ENCODE measurements around the gene ZBTB49.
"Not testable (repeated sequence)": the region's sequence is repeated elsewhere in the genome, so short reads cannot be mapped to it uniquely, and the experiment has no call there.

Gene ZBTB49

DNA sequence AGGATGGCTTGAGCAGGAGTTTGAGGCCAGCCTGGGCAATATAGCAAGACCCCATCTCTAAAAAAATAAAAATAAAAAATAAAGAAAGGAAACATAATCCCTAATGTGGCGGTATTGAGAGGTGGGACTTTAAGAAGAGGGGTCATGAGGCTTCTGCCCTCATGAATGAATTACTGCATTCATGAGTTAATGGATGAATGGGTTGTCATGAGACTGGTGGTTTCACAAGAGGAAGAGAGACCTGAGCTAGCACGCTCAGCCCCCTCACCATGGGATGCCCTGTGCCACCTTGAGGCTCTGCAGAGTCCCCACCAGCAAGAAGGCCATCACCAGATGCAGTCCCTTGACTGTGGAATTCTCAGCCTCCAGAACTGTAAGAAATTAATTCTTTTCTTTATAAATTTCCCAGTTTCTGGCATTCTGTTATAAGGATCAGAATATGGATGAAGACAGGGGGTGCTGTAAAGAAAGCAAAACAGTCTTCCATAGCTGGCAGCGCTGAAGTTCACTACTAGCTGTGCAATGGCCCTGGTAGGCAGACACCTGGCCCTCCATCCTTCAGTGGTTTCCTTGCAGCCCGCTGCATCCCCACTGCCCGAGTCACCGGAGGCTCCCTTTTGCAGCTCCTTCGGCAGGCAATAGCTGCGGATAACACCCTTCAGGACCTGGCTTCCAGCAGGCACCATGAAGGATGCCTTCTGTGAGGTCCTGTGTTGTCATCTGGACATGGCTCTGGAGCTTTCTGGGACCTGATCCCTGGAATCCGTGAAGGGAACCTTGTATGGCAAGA, 52.0 kb downstream of the ZBTB49 start:
- TF ChIP-seq, protein P1, sequence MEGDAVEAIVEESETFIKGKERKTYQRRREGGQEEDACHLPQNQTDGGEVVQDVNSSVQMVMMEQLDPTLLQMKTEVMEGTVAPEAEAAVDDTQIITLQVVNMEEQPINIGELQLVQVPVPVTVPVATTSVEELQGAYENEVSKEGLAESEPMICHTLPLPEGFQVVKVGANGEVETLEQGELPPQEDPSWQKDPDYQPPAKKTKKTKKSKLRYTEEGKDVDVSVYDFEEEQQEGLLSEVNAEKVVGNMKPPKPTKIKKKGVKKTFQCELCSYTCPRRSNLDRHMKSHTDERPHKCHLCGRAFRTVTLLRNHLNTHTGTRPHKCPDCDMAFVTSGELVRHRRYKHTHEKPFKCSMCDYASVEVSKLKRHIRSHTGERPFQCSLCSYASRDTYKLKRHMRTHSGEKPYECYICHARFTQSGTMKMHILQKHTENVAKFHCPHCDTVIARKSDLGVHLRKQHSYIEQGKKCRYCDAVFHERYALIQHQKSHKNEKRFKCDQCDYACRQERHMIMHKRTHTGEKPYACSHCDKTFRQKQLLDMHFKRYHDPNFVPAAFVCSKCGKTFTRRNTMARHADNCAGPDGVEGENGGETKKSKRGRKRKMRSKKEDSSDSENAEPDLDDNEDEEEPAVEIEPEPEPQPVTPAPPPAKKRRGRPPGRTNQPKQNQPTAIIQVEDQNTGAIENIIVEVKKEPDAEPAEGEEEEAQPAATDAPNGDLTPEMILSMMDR (IDR thresholded peaks at IDR 0.05): no peak
- no peak for DNase-seq (ENCODE audit: low spot score)
- Histone ChIP-seq H3K27ac (no peak overlapping the region), H3K4me3 (no peak overlapping the region)

DNA sequence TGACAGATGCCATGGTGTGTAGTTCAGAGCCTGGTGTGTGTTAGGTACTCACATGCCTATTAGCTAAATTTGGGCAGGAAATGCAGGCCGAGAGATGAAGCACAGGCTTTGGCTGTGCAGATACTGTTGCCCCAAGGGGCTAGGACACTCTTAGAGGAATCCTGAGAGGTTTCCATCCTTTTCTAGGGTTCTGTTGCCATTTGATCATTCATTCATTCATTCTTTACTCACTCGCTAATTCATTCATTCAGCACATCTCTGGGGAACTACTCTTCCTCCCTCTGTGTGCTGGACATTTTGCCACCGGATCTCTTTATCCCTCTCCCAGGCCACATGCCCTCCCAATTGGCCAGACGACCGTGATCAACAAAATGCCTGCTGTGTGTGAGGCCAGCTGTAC, 53.0 kb downstream of the ZBTB49 start:
- no peak overlapping the region for H3K27ac ChIP-seq
- H3K4me3 ChIP-seq: no peak overlapping the region
- TF ChIP-seq, protein P1 (IDR thresholded peaks at IDR 0.05): no peak
- DNase-seq (ENCODE audit: low spot score): no peak

DNA sequence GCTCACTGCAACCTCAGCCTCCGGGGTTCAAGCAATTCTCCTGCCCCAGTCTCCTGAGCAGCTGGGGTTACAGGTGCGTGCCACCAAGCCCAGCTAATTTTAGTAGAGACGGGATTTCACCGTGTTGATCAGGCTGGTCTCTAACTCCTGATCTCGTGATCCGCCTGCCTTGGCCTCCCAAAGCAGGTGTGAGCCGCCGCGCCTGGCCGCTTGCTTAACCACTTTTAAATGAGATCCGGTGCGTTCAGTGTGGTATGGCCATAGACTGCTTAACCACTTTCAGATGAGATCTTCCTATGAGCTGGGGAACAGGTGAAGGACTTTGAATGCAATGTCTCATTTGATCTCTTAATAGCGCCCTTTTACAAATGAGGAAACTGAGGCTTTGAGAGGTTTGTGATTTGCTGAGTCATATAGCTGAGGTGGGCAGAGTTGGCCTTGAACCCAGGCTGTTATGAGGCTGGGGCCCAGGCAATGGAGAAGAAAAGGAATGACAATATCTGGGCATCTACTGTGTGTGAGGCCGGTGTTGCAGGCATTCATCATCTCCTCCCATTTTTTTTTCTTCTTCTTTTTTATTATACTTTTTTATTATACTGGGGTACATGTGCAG, 55.0 kb downstream of the ZBTB49 start:
- no peak overlapping the region for H3K4me3 ChIP-seq
- DNase-seq (ENCODE audit: low spot score): no peak
- TF ChIP-seq, protein P1 (IDR thresholded peaks at IDR 0.05): no peak
- no peak overlapping the region for H3K27ac ChIP-seq

DNA sequence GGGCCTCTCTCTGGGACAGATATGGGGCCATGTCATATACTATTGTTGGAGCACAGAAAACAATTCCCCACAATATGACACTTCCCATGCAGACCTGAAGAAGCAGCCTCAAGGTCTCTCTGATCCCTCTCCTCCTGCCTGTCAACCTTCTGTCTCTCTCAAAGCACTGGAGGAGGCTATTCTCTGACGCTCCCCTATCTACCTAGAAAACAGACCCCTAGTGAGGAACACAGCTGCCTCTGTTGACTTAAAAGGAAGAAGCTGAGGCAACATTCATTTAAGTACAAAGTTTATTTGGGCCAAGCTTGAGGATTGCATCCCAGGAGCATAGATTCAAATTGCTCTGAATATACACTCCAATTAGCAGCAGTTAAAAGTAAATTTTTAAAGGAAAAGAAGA, 57.5 kb downstream of the ZBTB49 start:
- Histone ChIP-seq H3K27ac (no peak overlapping the region), H3K4me3 (no peak overlapping the region)
- DNase-seq (ENCODE audit: low spot score): no peak
- TF ChIP-seq, protein P1 (IDR thresholded peaks at IDR 0.05): no peak

DNA sequence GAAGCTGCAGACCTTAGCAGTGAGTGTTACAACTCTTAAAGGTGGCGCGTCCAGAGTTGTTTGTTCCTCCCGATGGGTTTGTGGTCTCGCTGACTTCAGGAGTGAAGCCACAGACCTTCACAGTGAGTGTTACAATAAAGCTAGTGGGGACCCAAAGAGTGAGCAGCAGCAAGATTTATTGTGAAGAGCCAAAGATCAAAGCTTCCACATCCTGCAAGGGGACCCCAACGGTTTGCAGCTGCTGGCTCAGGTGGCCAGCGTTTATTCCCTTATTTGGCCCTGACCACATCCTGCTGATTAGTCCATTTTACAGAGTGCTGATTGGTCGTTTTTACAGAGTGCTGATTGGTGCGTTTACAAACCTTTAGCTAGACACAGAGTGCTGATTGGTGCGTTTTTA, 58.5 kb downstream of the ZBTB49 start:
- H3K27ac ChIP-seq; DNase-seq (ENCODE audit: low spot score); H3K4me3 ChIP-seq: not testable (repeated sequence)

DNA sequence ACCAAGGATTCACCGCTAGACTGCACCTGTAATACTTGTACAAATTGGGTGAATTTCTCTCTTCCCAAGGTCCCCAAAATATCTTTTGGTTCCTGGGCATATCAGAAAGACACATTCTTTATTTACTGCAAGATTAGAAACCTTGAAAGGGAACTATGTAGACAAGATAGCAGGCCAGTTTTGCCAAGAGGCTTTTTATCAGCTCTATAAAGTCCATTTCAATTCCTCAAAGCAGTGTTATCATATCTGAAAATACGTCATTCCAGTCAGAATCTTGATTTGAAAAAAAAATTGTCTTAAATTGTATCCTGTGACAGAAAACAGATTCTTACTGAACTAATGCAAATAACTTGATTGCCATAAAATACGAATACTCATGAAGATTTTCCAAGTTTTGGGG, 59.8 kb downstream of the ZBTB49 start:
- TF ChIP-seq, protein P1 (IDR thresholded peaks at IDR 0.05): no peak
- DNase-seq (ENCODE audit: low spot score): no peak
- Histone ChIP-seq H3K27ac (no peak overlapping the region), H3K4me3 (no peak overlapping the region)

DNA sequence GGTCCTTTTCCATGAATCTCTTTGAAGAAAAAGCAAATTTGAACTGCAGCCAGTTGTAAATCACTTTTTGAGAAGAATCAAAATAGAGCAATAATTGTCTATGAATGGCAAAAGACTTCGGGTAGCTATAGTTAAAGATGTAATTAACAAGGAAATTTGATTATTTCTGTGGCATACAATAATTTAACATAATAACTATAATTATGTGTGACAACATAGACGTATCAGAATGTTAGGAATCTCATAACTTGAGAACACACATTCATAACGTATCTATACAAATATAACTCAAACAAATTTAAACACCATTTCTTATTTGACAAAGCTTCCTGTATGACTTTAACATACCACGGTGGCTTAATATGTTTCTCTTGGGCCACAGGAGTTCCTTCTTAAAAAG, 60.9 kb downstream of the ZBTB49 start:
- Histone ChIP-seq H3K4me3 (no peak overlapping the region), H3K27ac (no peak overlapping the region)
- no peak for DNase-seq (ENCODE audit: low spot score)
- TF ChIP-seq, protein P1 (IDR thresholded peaks at IDR 0.05): no peak
